Pulmonary artery endothelial cell (primary cell): ENCODE results near the gene KIN. TPM values are rescaled to one million over a fixed set of nuclear protein-coding genes. Genes with fewer than 3 reads are reported as not detected.
"Not testable (repeated sequence)": the region's sequence is repeated elsewhere in the genome, so short reads cannot be mapped to it uniquely, and the experiment has no call there.

Experiments used
- DNase-seq: peaks from one replicate; pipeline ENCODE4 v3.0.0-alpha.2; 2011; ENCODE audit warnings: low read depth, low spot score
- total RNA-seq: library from RNA; depleted of rRNA; stranded (reverse); fragments of >200 nt; gene quantifications from 2 replicates; pipeline ENCODE4 v1.2.3, GENCODE V29; 2014

Gene KIN, protein sequence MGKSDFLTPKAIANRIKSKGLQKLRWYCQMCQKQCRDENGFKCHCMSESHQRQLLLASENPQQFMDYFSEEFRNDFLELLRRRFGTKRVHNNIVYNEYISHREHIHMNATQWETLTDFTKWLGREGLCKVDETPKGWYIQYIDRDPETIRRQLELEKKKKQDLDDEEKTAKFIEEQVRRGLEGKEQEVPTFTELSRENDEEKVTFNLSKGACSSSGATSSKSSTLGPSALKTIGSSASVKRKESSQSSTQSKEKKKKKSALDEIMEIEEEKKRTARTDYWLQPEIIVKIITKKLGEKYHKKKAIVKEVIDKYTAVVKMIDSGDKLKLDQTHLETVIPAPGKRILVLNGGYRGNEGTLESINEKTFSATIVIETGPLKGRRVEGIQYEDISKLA
- total RNA-seq, result 5.7 and 5.9 TPM in 2 replicates

DNA sequence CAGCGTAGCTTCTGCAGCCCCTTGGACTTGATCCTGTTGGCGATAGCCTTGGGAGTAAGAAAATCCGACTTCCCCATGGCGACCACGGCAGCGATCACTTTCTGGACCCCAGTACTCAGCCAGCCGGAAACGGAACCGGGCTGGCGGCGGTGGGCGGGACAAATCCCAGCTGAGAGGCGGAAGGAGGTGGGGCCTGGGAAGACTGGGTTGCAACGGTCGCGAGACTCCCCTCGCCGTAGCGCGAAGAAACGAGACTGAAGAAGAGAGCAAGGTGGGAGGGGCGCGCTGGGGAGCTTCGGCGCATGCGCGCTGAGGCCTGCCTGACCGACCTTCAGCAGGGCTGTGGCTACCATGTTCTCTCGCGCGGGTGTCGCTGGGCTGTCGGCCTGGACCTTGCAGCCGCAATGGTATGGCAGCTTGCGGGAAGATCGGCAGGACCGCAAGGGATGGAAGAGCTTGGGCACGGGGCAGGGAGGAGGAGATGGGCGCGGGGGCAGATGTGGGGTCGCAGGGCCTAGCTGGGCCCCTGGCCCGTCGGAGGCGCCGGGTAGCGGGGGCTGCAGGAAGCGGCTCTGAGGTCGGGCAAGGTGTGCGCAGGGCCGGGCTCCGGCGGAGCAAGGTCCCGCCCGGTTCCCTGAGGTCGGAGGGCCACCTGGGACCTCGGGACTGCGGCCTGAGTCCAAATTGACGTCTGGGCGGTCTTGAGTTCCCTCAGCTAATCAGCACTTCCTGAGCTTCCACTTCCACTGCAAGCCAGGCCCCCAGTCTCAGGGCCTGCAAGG is at the start of gene KIN, which contains the start of gene ATP5F1C:
KIN (minus strand) TSS at position 137 of the 782 bp plus-strand sequence; CDS start at position 77, 60 bp downstream.
ATP5F1C (plus strand) TSS at position 321 of the 782 bp plus-strand sequence; CDS start at position 352, 31 bp downstream.
- peak; percentile 86 for DNase-seq

DNA sequence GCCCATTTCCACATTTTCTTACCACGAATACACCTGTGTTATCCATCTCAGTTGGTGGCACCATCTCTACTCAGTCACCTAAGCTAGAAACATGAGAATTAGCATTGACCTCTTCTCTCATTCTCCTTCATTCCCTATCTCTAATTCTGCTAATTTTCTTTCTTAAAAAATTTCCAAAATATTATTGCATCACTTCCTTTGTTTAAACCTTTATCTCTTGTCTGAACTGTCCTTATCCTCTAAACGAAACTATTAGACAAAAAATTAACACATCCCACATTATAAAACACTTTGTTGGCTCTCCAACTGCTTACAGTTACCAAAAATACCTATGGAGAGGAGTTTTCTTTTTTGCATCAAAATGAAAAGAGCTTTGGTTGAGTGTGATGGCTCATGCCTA is 48.8 kb upstream of the KIN start:
- no peak for DNase-seq

DNA sequence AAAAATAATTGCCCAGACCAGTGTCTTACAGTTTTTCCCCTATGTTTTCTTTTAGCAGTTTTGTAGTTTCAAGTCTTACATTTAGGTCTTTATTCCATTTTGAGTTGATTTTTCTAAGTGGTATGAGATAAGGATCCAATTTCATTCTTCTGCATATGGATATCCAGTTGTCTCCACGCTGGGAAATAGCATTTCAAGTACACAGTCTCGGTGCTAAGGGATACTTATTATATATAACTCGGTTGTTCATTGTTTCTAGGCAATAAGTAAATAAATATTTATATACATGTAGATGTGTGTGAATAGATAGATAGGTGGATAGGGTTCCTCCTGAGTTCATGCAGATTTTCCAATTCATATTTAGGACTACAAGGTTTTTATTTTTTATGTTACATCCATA is 46.5 kb upstream of the KIN start:
- DNase-seq, result no peak

DNA sequence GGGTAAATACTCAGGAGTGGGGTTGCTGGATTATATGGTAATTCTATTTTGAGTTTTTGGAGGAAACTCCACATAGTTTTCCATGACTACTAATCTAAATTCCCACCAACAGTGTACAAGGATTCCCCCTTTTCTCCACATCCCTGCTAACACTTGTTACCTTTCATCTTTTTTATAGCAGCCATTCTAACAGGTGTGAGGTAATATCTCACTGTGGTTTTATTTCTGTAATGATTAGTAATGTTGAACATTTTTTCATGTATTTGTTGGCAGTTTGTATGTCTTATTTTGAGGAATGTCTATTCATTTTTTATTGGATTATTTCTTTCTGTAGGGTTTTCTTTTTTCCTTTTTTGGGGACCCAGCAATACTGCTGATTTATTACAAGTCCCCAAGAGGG is 45.4 kb upstream of the KIN start:
- no peak for DNase-seq

DNA sequence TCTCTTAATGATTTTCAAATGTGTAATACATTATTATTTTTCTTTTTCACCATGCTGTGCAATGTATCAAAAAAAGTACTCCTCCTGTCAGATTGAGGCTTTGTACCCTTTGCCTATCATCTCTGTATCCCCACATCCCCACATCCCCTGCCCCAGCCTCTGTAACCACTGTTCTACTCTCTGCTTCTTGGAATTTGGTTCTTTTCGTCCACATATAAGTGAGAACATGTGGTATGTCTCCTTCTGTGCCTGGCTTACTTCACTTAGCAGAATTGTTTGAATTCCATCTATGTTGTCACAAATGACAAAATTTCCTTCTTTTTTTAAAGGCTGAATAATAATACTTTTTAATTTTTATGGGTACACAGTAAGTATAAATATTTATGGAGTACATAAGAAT is 44.3 kb upstream of the KIN start:
- DNase-seq, result no peak

DNA sequence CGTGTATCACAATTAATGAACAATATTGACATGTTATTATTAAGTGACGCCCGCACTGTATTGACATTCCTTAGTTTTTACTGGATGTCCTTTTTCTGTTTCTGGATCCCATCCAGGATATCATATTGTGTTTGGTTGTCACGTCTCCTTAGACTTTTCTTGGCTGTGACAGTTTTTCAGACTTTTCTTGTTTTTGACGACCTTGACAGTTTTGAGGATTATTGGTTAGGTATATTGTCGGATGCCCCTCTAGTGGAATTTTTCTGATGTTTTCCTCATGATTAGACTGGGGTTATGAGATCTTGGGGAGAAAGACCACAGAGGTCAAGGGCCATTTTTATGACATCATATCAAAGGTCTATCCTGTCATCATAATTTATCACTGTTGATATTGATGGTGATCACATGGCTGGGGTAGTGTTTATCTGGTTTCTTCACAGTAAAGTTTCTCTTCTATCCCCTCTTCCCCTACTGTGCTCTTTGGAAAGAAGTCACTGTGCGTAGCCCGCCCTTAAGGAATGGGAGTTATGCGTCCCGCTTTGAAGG is 41.6 kb upstream of the KIN start:
- no peak for DNase-seq

DNA sequence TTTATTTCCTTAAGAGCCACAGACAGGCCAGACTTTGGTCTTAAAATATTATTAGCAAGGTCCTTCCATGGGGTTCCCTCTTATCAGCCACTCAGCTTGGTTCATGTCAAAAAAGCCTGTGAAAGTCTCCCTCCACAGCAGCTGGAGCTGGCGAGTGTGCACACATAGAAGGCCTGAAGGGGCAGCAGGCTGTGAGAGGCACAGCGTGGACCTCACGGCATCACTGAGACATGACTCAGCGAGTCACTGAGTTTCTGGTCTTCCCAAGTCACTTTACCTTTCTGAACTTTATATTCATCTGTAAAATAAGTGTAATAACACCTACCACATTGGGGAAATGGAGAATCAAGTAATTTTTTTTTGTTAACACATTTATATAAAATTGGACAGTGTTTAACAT is 39.2 kb upstream of the KIN start:
- no peak for DNase-seq

DNA sequence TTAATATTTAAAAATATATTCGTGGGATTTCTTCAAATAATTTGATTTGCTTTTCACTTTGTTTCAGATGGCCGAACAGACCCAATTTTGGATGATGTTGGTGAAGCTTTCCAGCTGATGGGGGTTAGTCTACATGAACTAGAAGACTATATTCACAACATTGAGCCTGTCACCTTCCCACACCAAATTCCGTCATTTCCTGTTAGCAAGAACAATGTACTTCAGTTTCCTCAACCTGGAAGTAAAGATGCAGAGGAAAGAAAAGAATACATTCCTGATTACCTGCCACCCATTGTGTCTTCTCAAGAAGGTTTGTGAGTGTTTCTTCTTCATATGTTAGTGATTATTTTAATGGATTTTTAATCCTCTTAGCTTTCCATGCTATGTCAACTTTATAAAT is 36.5 kb upstream of the KIN start:
- DNase-seq, result no peak

DNA sequence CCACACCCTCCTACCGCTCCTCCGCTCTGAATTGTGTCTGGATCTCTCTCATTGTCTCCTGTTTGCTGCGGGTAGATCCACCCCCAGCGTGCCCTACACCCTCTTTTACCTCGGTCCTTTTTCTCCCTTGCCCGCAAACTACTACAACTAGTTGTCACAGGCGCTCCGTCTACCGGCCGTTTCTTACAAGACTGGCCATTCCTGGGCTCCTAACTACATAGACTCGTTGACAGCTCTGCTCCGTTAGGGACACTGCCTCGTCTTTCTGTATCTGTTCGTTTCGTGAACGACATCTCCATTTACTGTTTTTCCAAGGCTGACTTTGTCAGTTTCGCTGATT is 31.3 kb upstream of the KIN start:
- DNase-seq, result no peak

DNA sequence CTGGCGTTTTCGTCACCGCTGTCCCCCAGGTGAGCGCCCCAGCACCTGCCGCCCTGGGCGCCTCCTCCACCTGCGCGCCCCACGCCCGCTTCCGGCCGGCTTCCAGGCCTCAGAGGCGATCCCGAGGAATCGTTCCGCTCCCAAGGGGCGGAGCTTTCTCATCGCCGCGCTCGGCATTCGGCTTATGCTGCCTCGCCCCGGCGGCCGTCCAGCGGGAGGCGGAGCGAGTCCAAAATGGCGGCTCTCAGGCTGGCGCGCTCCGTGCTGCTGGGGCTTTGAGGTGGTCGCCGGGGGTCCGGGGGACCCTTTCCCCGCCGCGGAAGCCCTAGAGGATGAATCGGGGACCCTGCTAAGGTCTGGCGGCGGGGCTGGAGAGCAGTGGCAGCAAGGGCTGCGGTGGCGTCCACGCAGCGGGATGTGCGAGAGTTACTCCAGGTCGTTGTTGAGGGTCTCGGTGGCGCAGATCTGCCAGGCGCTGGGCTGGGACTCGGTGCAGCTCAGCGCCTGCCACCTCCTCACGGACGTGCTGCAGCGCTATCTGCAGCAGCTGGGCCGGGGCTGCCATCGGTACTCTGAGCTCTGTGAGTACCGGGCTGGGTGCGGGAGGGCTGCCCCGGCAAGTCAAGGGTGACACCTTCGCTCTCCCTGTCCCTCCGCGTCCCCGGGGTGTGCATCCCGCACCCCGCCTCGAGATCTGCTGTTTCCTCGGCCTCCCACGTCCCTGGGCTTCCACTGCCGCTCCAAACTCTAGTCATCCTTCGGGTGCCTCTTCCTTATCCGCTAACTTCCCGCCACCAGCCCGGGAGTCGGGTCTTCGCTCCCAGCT is 30.7 kb upstream of the KIN start, which contains the start of gene TAF3:
TAF3 (plus strand) TSS at position 211 of the 826 bp plus-strand sequence; CDS start at position 416, 205 bp downstream.
- peak; percentile 60 for DNase-seq

DNA sequence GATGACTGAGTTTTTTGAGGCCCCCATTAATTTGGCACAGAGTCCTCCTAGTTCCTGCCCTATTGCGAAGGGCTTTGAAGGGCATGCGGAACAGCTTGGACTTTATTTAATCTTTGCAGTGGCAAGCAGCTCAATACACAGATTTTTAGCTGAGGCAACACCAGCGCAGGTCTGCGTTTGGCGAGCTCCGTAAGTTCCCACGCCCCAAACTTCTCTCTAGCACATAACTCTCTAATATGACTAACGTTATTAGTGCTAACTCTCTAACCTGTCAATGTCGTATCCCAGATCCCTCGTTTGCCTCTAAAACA is 30.1 kb upstream of the KIN start:
- no peak for DNase-seq

DNA sequence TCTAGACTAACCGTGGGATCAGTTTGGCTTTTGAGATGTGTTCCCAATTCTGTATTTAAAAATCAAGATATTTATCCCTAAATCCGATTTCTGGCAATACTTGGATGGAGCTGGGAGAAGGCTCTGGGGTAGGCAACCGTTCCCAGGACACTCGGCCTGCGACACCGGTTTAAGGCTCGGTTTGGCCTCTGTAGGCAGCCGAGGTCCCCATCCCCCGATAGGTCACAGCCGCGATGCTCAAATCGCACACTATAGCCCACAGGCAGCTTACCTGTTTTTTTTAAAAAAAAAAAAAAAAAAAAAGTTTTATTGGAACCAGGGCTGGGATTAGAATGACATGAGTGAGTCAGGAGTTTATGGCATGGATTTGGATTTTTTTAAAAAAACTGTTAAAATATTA is 29.8 kb upstream of the KIN start:
- DNase-seq, result no peak

DNA sequence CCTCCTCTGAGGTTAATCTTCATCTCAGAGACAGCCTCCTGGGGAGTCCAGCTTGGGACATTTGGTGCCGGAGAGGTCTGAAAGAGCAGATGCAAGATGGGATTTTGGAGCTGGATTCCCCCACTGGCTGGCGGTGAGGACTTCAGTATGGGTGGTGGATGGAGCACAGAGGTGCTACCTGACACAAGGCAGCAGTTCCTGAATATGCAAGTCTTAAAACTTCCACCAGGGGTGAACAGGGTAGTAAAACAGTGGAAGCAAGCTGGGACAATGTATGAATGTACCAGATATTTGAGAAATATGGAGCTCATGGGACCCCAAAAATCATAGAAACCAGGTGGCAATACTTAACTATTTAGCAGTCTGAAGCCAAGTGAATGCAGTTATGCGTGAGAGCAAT is 25.7 kb upstream of the KIN start:
- no peak for DNase-seq

DNA sequence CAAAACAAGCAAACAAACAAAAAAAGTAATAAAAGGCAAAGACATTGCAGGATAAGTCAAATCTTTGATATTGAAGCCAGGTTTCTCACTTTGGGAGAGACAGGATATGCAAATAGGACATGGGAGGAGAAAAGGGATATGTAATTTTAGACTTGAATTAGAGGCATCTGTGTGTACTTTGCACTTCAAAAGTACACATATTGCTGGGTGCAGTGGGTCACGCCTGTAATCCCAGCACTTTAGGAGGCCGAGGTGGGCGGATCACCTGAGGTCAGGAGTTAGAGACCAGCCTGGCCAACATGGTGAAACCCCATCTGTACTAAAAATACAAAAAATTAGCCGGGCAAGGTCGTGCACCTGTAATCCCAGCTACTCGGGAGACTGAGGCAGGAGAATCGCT is 23.9 kb upstream of the KIN start:
- DNase-seq, result not testable (repeated sequence)

DNA sequence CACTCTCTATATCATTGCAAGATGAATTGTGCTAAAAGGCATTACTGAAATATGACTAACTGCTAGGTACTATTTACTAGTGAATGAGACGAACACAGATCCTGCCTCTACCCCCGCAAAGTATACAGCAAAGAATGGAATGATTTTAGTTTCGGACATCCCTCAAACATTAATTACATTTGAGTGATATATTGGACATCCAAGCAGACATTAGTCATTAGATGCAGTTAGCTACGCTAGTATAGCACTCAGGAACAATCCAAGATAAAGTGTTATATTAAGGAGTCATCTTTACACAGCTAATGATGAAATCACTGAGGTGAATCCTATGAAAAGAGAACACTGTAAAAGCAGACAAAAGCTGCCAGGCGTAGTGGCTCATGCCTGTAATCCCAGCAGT is 23.2 kb upstream of the KIN start:
- DNase-seq, result no peak

DNA sequence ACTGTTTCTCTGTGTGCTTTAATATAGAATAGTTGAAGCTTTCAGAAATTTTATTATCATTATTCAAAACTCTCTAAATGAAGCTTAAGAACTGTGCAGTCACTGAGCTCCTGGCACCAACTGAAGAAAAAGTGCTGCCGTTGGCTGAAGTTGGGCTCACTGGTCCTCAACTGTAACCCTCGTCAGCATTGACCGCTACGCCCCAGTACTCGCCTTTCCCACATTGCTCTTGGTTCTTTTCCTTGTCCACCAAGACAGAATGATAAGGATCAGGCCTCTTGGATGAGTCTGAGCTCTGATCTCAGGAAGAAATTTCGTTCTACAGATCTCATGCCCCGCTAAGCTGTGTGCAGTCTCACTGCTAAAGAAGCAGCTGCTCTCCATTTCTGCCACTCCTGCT is 22.6 kb upstream of the KIN start:
- no peak for DNase-seq

DNA sequence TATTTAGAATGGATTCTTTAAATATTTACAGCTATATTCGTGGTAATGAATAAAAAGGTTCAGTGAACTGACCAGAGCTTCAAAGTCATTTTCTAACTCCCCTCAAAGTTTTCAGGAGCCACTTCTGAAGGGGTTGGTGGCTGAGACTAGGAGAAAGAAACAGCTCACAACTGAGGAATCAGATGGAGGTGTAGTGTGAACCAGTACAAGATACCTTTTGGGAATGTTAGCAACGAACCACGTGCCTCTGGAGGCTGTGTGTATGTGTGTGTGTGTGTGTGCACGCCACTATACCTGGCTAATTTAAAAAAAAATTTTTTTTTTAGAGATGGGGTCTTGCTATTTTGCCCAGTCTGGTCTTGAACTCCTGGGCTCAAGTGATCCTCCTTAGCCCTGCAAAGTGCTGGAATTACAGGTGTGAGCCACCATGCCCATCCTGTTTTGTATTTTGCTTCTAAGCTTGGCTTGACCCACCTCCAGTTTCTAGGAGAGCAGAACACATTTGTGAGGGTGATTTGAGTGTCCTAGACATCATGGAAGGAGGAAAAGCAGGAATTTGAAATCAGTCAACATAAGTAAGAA is 21.0 kb upstream of the KIN start:
- no peak for DNase-seq

DNA sequence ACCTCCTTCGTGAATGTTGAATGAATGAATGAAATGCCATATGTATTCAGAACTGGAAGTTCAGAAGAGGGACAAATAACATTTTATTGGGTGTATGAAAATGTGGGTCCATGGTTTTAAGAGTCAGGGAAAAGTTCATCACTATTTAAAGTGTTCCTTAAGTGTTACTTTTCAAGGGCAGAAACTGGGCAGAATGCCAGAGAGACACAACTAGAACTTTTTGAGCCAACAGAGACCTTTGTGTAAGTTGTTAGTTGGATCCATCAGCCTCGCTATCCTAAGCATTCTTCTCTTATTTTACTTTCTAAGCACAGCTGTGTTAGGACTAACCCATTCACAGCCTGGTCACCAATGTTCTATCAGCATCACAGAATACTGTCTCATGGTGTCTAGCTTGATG is 16.9 kb upstream of the KIN start:
- DNase-seq, result no peak

DNA sequence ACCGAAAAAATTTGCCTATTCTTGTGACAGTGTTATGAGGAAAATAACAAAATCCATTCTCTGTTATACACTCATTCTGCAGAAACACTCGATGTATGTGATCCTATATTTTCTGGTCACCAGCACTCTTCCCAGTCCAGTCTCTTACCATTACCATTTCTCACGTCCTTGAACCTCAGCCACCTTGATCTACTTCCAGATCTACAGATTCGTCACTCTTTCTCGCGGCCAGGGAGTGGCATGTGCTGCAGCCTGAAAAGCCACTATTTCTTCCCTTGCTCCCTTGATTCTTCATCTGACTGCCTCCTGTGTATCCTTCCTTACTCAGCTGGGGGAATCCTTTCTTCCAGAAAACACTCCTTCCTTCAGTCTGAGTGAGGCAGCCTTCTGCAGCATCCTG is 16.4 kb upstream of the KIN start:
- no peak for DNase-seq

DNA sequence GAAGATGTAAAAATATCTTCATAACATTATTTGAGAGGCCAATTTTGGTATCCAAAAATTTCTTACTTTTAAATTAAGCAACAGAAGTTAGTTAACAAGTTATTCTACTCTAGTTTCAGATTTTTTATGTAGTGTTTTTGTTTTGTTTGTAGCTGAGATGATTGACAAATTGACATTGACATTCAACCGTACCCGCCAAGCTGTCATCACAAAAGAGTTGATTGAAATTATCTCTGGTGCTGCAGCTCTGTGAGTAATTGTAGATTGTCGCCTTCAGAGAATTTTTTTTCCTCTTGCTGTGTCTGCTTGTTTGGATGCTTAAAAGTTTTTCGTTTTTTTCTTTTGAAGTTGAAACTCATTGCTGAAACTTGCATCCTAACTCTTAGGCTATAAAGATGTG is 14.8 kb upstream of the KIN start:
- no peak for DNase-seq

DNA sequence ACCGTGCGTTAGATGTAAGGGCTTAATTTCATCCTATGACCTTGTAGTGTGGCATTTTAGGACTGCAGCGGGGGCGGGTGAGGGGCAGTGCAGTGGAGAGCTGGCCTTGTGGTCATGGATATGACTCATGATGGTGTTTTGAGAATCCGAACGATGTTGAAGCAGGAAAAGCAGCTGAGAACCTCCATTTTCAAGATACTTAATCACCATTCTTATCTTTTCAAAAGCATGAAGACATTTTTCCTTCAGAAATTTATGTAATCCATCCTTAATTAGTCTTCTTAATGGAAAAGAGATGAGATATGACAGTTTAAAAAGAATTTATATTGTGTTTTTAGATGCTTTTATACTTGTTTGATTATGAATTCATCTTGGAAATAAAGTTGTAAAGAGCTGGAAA is 9.8 kb upstream of the KIN start:
- DNase-seq, result peak; percentile 52
